Uterus (tissue), 4 donors: ENCODE measurements around the gene ADAM33. TPM values are rescaled to one million over a fixed set of nuclear protein-coding genes. Genes with fewer than 3 reads are reported as not detected.

ENCODE experiments used
- DNase-seq, 2 donors: peaks; one replicate each; pipeline ENCODE4 v3.0.0-alpha.2; 2019 to 2020
- H3K27ac ChIP-seq, 2 donors: fragments of 200-600 bp; sonication (generic); 1 replicate in 1 of 2; 2 replicates in 1 of 2; pipeline ENCODE4 v1.5.1; 2016 to 2018
- H3K27me3 ChIP-seq, 2 donors: fragments of 200-600 bp; sonication (generic); one replicate each; pipeline ENCODE4 v1.5.1; 2018 to 2019; ENCODE audit warnings: control low read depth in 1 of 2
- H3K36me3 ChIP-seq, 2 donors: fragments of 200-600 bp; sonication (generic); one replicate each; pipeline ENCODE4 v1.5.1; 2019; ENCODE audit warnings: control low read depth in 1 of 2
- H3K4me1 ChIP-seq, 2 donors: fragments of 200-600 bp; sonication (generic); one replicate each; pipeline ENCODE4 v1.5.1; 2018 to 2019; ENCODE audit warnings: control low read depth in 1 of 2
- H3K4me3 ChIP-seq, 2 donors: fragments of 200-600 bp; sonication (generic); 1 replicate in 1 of 2; 2 replicates in 1 of 2; pipeline ENCODE4 v1.5.1; 2018 to 2019; ENCODE audit warnings: mild to moderate bottlenecking in 1 of 2
- H3K9me3 ChIP-seq, 2 donors: fragments of 200-600 bp; sonication (generic); one replicate each; pipeline ENCODE4 v1.5.1; 2019; ENCODE audit warnings: control low read depth in 1 of 2
- POLR2A ChIP-seq, 2 donors: fragments of 450-650 bp; IDR thresholded peaks; one replicate each; pipeline ENCODE4 v1.6.1; 2016; ENCODE audit warnings: antibody characterized with exemption in 2 of 2, mild to moderate bottlenecking in 1 of 2, moderate library complexity in 1 of 2
- intact Hi-C: fragments of 100-400 bp; cut with DNase I; formaldehyde crosslinking; loops from one replicate; pipeline ENCODE4 v1.15.1; 2023; ENCODE audit warnings: low total_unique reads
- total RNA-seq, 4 donors: library from RNA; depleted of rRNA in 3 of 4; stranded (reverse); fragments of >200 nt in 3 of 4; gene quantifications; one replicate each; pipeline versions ENCODE4 v1.1.0 to v1.2.4, GENCODE V29; 2014 to 2023
- TF ChIP-seq, protein P1 (sequence below), 4 experiments: fragments of 200-600 bp in 2 of 4; fragments of 450-650 bp in 2 of 4; sonication (generic) in 2 of 4; IDR thresholded peaks; one replicate each; pipeline ENCODE4 v1.5.1; 2016 to 2019; ENCODE audit warnings: antibody characterized with exemption in 4 of 4, mild to moderate bottlenecking in 2 of 4, moderate library complexity in 1 of 4
- donor health status: DM: yes; HTN: yes; CAD: no.

Gene ADAM33
- total RNA-seq, 4 donors from 2014 or later: 66.5 to 215 (median 128) TPM

DNA sequence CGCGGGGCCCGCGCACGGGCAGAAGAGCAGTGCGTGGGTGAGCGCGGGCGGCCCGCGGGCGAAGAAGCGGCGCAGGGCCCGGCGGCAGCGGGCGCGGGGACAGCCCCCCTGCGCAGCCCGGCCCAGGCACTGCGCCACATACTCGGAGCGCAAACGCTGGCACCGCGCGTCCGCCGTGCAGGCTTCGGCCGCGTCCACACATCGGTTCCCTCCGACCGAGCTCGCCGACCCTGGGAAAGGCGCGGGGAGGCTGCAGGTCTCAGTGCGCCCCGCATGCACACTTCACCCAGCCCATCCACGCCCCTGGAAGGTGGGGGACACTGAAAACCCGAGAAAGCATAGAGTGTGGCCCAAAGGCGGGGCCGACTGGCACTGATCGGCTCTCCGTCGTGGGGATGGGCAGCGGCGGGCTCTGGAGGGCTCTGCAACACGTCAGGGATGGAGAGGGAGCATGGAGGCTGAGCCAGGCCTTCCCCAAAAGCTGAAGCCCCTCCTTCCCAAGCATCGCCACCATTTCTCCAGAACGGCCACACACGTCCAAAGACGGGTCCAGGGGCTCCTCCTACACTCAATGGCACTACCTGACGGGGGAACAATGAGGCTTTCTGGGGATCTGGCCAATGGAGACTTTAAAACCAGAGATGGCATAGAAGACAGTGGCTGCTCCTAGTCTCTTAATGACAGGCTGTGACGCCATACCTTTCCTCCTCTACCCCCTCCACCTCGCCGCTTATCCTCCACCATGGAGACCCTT lies 20.6 kb downstream of the ADAM33 start:
- H3K4me3 ChIP-seq: no peak overlapping the region
- H3K4me1 ChIP-seq: peaks cover 2 to 7% of the 10 kb centered on the region in 2 donors
- no peak for DNase-seq
- no peak overlapping the region for H3K27ac ChIP-seq
- H3K27me3 ChIP-seq: peaks cover 5 to 15% of the 10 kb centered on the region in 2 donors
- intact Hi-C loops: no loop called here
- no peaks in the 10 kb centered on the region for H3K36me3 ChIP-seq
- no peaks in the 10 kb centered on the region for H3K9me3 ChIP-seq
- TF ChIP-seq, protein P1, sequence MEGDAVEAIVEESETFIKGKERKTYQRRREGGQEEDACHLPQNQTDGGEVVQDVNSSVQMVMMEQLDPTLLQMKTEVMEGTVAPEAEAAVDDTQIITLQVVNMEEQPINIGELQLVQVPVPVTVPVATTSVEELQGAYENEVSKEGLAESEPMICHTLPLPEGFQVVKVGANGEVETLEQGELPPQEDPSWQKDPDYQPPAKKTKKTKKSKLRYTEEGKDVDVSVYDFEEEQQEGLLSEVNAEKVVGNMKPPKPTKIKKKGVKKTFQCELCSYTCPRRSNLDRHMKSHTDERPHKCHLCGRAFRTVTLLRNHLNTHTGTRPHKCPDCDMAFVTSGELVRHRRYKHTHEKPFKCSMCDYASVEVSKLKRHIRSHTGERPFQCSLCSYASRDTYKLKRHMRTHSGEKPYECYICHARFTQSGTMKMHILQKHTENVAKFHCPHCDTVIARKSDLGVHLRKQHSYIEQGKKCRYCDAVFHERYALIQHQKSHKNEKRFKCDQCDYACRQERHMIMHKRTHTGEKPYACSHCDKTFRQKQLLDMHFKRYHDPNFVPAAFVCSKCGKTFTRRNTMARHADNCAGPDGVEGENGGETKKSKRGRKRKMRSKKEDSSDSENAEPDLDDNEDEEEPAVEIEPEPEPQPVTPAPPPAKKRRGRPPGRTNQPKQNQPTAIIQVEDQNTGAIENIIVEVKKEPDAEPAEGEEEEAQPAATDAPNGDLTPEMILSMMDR (IDR thresholded peaks at IDR 0.05): no peak
- TF ChIP-seq POLR2A (IDR thresholded peaks at IDR 0.05): no peak

DNA sequence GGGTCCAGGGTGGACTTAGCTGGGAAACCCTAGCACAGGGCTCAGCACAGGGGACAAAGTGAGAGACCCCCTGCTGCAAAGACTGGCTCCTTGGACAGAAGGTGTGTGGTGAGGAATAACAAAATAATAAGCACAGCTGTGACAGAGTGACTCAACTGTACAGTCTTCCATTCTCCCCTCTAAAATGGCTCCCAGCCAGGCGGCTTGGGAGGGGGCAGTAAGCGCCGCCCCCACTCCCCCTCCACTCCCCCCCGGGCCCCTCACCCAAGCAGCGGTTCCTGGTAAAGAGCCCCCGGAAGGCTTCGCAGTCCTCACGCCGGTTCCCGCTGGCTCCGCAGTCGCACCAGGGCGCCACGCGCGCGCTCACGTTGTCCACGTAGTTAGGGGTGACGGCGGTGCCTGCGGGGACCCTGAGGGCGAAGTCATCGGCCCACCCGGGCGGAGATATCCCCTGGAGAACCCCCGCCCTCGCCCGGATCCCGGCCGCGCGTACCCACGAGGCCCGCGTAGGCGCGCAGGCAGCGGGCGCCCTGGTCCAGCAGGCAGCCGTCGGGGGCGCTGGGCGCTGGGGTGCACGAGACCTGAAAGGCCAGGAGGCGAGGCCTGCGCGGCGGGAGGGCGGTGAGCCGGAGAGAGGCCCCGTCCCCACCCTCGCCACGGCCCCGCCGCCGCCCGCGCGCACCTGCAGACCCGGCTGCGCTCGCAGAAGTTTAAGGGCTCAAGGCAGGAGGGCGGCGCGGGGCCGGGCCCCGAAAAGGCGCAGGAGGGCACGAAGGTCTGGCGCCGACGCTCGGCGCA lies 21.3 kb downstream of the ADAM33 start:
- no peaks in the 10 kb centered on the region for H3K36me3 ChIP-seq
- H3K9me3 ChIP-seq: no peaks in the 10 kb centered on the region
- H3K4me3 ChIP-seq: no peak overlapping the region
- intact Hi-C loops: no loop called here
- TF ChIP-seq POLR2A (IDR thresholded peaks at IDR 0.05): no peak
- TF ChIP-seq, protein P1 (IDR thresholded peaks at IDR 0.05): no peak
- H3K27ac ChIP-seq: no peak overlapping the region
- peaks cover 5 to 15% of the 10 kb centered on the region in 2 donors for H3K27me3 ChIP-seq
- H3K4me1 ChIP-seq: peaks cover 0 to 7% of the 10 kb centered on the region in 2 donors
- no peak for DNase-seq

DNA sequence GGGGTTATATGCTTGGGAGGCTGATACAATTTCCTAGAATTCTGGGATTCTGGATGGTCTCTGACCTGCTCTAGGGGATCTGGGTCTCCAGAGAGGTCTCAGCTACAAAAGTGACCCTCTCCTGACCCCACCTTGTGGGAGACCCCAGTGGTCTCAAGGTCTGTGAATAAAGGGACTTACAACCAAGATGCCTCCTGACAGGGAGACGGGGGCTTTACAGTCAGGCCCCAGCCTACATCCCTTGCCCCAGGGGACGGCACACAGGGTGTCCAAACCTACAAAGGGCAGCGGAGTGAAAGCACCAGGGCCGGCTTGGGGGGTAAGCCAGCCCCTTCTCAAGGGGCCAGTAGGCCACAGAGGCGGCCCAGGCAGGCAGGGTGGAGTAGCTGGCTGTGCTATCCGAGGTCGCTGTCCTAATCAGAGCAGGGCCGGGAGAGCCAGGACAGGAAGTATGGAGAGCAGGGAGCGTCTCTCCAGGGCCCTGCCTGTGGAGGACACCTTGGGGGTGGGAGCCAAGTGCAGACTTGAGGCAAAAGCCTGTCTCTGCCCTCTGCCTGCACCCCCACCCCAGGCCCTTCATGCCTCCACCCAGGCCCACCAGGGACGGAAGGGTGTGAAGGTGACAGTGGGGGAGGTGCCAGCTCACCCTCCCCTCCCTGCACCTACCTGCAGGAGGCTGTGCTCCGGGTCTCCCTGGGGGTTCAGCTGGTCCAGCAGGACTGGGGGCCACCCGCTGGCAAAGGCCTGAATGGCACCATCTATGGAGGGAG lies 22.1 kb downstream of the ADAM33 start:
- Histone ChIP-seq H3K27me3 (peaks cover 5 to 15% of the 10 kb centered on the region in 2 donors), H3K4me3 (no peak overlapping the region), H3K27ac (no peak overlapping the region), H3K36me3 (no peaks in the 10 kb centered on the region), H3K9me3 (no peaks in the 10 kb centered on the region), H3K4me1 (peaks cover 0 to 7% of the 10 kb centered on the region in 2 donors)
- DNase-seq: no peak
- TF ChIP-seq, protein P1 (IDR thresholded peaks at IDR 0.05): no peak
- TF ChIP-seq POLR2A (IDR thresholded peaks at IDR 0.05): no peak
- intact Hi-C loops: no loop called here

DNA sequence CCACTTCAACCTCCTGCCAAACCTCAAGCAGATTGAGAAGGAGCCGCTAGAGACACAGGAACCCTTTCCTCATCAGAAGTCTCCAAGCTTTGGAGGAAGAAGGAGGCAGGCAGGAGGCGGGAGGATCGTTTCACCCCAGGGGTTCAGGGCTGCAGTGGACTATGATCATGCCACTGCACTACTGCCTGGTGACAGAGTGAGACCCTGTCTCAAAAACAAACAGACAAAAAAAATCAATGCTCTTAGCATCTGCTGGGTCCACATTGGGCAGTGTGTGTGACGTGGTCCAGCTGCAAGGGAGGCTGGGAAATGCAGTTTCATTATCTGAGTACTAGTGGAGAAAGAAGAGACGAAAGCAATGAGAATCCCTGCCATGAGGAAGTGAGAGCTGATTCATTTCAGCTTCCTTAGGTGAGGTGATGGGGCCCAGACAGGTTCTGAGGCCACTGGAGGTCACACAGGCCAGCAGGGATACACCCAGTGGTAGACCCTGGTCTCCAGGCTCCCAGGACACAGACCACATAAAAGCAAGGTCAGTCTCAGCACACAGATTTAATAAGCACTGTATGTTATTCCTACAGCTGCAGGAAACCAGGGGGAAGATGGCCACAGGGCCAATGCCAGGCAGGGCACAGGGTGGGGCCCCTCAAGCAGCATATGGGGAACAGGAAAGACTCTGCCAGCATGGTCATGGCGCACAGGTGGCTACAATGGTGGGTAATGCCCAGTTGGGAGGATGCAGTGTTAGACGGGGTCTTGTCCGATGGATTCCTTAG lies 22.9 kb downstream of the ADAM33 start:
- no peaks in the 10 kb centered on the region for H3K36me3 ChIP-seq
- intact Hi-C loops: no loop called here
- DNase-seq: no peak
- H3K27ac ChIP-seq: no peak overlapping the region
- H3K9me3 ChIP-seq: no peaks in the 10 kb centered on the region
- H3K4me1 ChIP-seq: peaks cover 0 to 7% of the 10 kb centered on the region in 2 donors
- no peak overlapping the region for H3K4me3 ChIP-seq
- TF ChIP-seq, protein P1 (IDR thresholded peaks at IDR 0.05): no peak
- TF ChIP-seq POLR2A (IDR thresholded peaks at IDR 0.05): no peak
- H3K27me3 ChIP-seq: peaks cover 5 to 15% of the 10 kb centered on the region in 2 donors
